Subcutaneous adipose tissue (tissue), 4 donors: ENCODE results near the gene SLC22A8. TPM values are rescaled to one million over a fixed set of nuclear protein-coding genes. Genes with fewer than 3 reads are reported as not detected.

Experiments
- CTCF ChIP-seq: fragments of 450-650 bp; IDR thresholded peaks from one replicate; pipeline ENCODE4 v1.5.1; 2016; ENCODE audit warnings: low read depth, mild to moderate bottlenecking, control low read depth, antibody characterized with exemption, moderate library complexity
- total RNA-seq, 4 donors: library from RNA; depleted of rRNA; stranded (reverse); fragments of >200 nt; gene quantifications; one replicate each; pipeline ENCODE4 v1.1.0, GENCODE V29; 2016

SLC22A8 gene
- total RNA-seq, 4 donors from 2014 or later, result not detected

GRCh38 chr11:63020671-63021291 is 5.1 kb upstream of the SLC22A8 start:
- no peak for TF ChIP-seq CTCF

- TF ChIP-seq CTCF, result no peak
Measured at GRCh38 chr11:63019506-63019905, 3.9 kb upstream of the SLC22A8 start.

- TF ChIP-seq CTCF, result no peak
Measured at GRCh38 chr11:63017306-63017974, 1.8 kb upstream of the SLC22A8 start.

- no peak for TF ChIP-seq CTCF
Measured at GRCh38 chr11:63014408-63015055, 1.1 kb downstream of the SLC22A8 start.

GRCh38 chr11:63012839-63013238 is 2.8 kb downstream of the SLC22A8 start:
- TF ChIP-seq CTCF, result no peak

- no peak for TF ChIP-seq CTCF
Measured at GRCh38 chr11:63012430-63012829, 3.2 kb downstream of the SLC22A8 start.

- TF ChIP-seq CTCF, result no peak
Measured at GRCh38 chr11:63010934-63011439, 4.7 kb downstream of the SLC22A8 start.
